IMR-90 (cell line): ENCODE measurements around the gene WIPF2. TPM values are rescaled to one million over a fixed set of nuclear protein-coding genes. Genes with fewer than 3 reads are reported as not detected.

Experiments
- ATAC-seq: fragments of 200-7000 bp; cut with Tn5 transposase; 2 replicates; pipeline ENCODE4 v1.9.1; 2020; ENCODE audit warnings: low read depth, mild to moderate bottlenecking, moderate library complexity
- BruUV-seq: library from RNA; stranded (reverse); fragments of 400-500 nt; replicated peaks from 2 replicates; lab custom pipeline; 2021; lab: Mats Ljungman, UMichigan
- CTCF ChIA-PET: fragments of 300-600 bp; formaldehyde crosslinking; extraction: SDS; loops from one replicate; lab custom pipeline; 2021; ENCODE audit warnings: antibody characterized with exemption; lab: Yijun Ruan, JAX
- POLR2A ChIA-PET: fragments of 300-600 bp; sonication (Branson Sonifier 250); formaldehyde crosslinking; loops from one replicate; lab custom pipeline; 2022; ENCODE audit warnings: antibody characterized with exemption; ENCODE audit not compliant: unreplicated experiment; lab: Charles Lee
- DNase-seq: peaks from one replicate; pipeline ENCODE4 v3.0.0; 2013
- H2AFZ ChIP-seq: replicated peaks from 2 replicates; pipeline ENCODE3; 2013; ENCODE audit warnings: low read length, mild to moderate bottlenecking; ENCODE audit not compliant: poor library complexity
- H2AK5ac ChIP-seq: 2 replicates; pipeline ENCODE4 v1.6.1; 2013; ENCODE audit warnings: low read depth, low read length, inconsistent platforms
- H2AK9ac ChIP-seq: replicated peaks from 2 replicates; pipeline ENCODE3; 2013; ENCODE audit warnings: mild to moderate bottlenecking, low read depth, low read length, moderate library complexity; ENCODE audit not compliant: poor library complexity
- H2BK120ac ChIP-seq: 2 replicates; pipeline ENCODE4 v1.6.1; 2013; ENCODE audit warnings: low read depth, low read length, inconsistent platforms
- H2BK15ac ChIP-seq: 3 replicates; pipeline ENCODE4 v1.6.1; 2013; ENCODE audit warnings: low read depth, low read length, inconsistent platforms
- H2BK20ac ChIP-seq: 2 replicates; pipeline ENCODE4 v1.6.1; 2013; ENCODE audit warnings: low read depth, mild to moderate bottlenecking, inconsistent platforms, low read length, moderate library complexity
- H2BK5ac ChIP-seq: 2 replicates; pipeline ENCODE4 v1.6.1; 2013; ENCODE audit warnings: mild to moderate bottlenecking, low read depth, low read length, inconsistent platforms; ENCODE audit not compliant: poor library complexity, severe bottlenecking
- H3K14ac ChIP-seq: replicated peaks from 2 replicates; pipeline ENCODE4 v1.6.1; 2013; ENCODE audit warnings: low read depth, low read length, inconsistent platforms
- H3K18ac ChIP-seq: 2 replicates; pipeline ENCODE4 v1.6.1; 2013; ENCODE audit warnings: low read depth, low read length, control low read depth
- H3K23ac ChIP-seq: 2 replicates; pipeline ENCODE4 v1.6.1; 2013; ENCODE audit warnings: low read depth, low read length, inconsistent platforms
- H3K27ac ChIP-seq: 2 replicates; pipeline ENCODE4 v1.5.1; 2013; ENCODE audit warnings: mild to moderate bottlenecking, control low read depth, low read length; ENCODE audit not compliant: insufficient read depth
- H3K27me3 ChIP-seq: 2 replicates; pipeline ENCODE4 v1.6.1; 2013; ENCODE audit warnings: low read length; ENCODE audit not compliant: control insufficient read depth, insufficient read depth
- H3K36me3 ChIP-seq: 2 replicates; pipeline ENCODE4 v1.6.1; 2013; ENCODE audit warnings: low read length, mixed read lengths; ENCODE audit not compliant: control insufficient read depth, insufficient read depth
- H3K4ac ChIP-seq: 2 replicates; pipeline ENCODE4 v1.6.1; 2013; ENCODE audit warnings: low read depth, low read length, inconsistent platforms
- H3K4me1 ChIP-seq: 2 replicates; pipeline ENCODE4 v1.6.1; 2013; ENCODE audit warnings: low read length, mixed read lengths; ENCODE audit not compliant: control insufficient read depth, insufficient read depth
- H3K4me2 ChIP-seq: 2 replicates; pipeline ENCODE4 v1.6.1; 2013; ENCODE audit warnings: low read depth, mild to moderate bottlenecking, control low read depth, low read length, moderate library complexity
- H3K4me3 ChIP-seq: 2 replicates; pipeline ENCODE4 v1.5.1; 2013; ENCODE audit warnings: low read depth, mild to moderate bottlenecking, control low read depth, low read length, moderate library complexity; ENCODE audit not compliant: insufficient read depth
- H3K56ac ChIP-seq: 2 replicates; pipeline ENCODE4 v1.6.1; 2013; ENCODE audit warnings: low read length, inconsistent platforms; ENCODE audit not compliant: insufficient read depth; ENCODE audit errors: extremely low read depth
- H3K79me1 ChIP-seq, 2 experiments: 2 replicates each; pipeline ENCODE4 v1.6.1; 2013; ENCODE audit warnings: low read length in 2 of 2, inconsistent platforms in 1 of 2, low read depth in 1 of 2
- H3K9ac ChIP-seq: 2 replicates; pipeline ENCODE4 v1.6.1; 2013; ENCODE audit warnings: low read depth, low read length, control low read depth
- H3K9me1 ChIP-seq: 2 replicates; pipeline ENCODE4 v1.6.1; 2013; ENCODE audit warnings: low read length, inconsistent platforms; ENCODE audit not compliant: insufficient read depth
- H3K9me3 ChIP-seq: 2 replicates; pipeline ENCODE4 v1.6.1; 2013; ENCODE audit warnings: low read length; ENCODE audit not compliant: control insufficient read depth, insufficient read depth
- H4K20me1 ChIP-seq: 2 replicates; pipeline ENCODE4 v1.6.1; 2013; ENCODE audit warnings: low read length, inconsistent platforms; ENCODE audit not compliant: insufficient read depth
- H4K5ac ChIP-seq: 2 replicates; pipeline ENCODE4 v1.6.1; 2013; ENCODE audit warnings: mild to moderate bottlenecking, low read depth, low read length, control low read depth
- H4K8ac ChIP-seq, 2 experiments: 2 replicates each; pipeline ENCODE4 v1.6.1; 2013; ENCODE audit warnings: low read depth in 2 of 2, low read length in 2 of 2, control low read depth in 1 of 2, inconsistent platforms in 1 of 2
- H4K91ac ChIP-seq: 2 replicates; pipeline ENCODE4 v1.6.1; 2013; ENCODE audit warnings: low read depth, low read length, inconsistent platforms; ENCODE audit not compliant: insufficient read depth
- BHLHE40 ChIP-seq: fragments of 150-350 bp; IDR thresholded peaks from 2 replicates; pipeline ENCODE4 v1.6.1; 2016; ENCODE audit warnings: mild to moderate bottlenecking, low read depth, low read length
- CEBPB ChIP-seq: IDR thresholded peaks from 2 replicates; pipeline ENCODE4 v1.6.1; 2012; ENCODE audit warnings: low read depth, low read length, improper control_type of control experiment
- CTCF ChIP-seq: conservative IDR thresholded peaks from 2 replicates; pipeline ENCODE4 v1.5.1; 2012; ENCODE audit warnings: mild to moderate bottlenecking, low read depth, low read length, improper control_type of control experiment
- ELK1 ChIP-seq: fragments of 150-350 bp; IDR thresholded peaks from 2 replicates; pipeline ENCODE4 v1.6.1; 2016; ENCODE audit warnings: low read depth, mild to moderate bottlenecking, low read length, moderate library complexity, borderline replicate concordance
- FOS ChIP-seq: fragments of 150-350 bp; IDR thresholded peaks from 2 replicates; pipeline ENCODE4 v1.6.1; 2016; ENCODE audit warnings: low read depth, low read length
- MAZ ChIP-seq: IDR thresholded peaks from 2 replicates; pipeline ENCODE4 v1.6.1; 2012; ENCODE audit warnings: low read depth, mild to moderate bottlenecking, low read length, improper control_type of control experiment, moderate library complexity, borderline replicate concordance
- NFE2L2 ChIP-seq: fragments of 150-350 bp; IDR thresholded peaks from 2 replicates; pipeline ENCODE4 v1.6.1; 2016; ENCODE audit warnings: low read depth, mild to moderate bottlenecking, low read length
- POLR2A ChIP-seq: IDR thresholded peaks from 2 replicates; pipeline ENCODE4 v1.6.1; 2012; ENCODE audit warnings: mild to moderate bottlenecking, low read depth, low read length
- RAD21 ChIP-seq: IDR thresholded peaks from 2 replicates; pipeline ENCODE4 v1.6.1; 2012; ENCODE audit warnings: low read length, improper control_type of control experiment
- USF2 ChIP-seq: fragments of 150-350 bp; IDR thresholded peaks from 2 replicates; pipeline ENCODE4 v1.6.1; 2017; ENCODE audit warnings: mild to moderate bottlenecking, antibody characterized with exemption, low read length, low read depth
- WGBS, 2 experiments: methylation state at CpG; one replicate each; pipeline versions ENCODE4 v1.1.5 to v1.1.7; 2013; ENCODE audit warnings: missing lambda C conversion rate in 2 of 2; ENCODE audit not compliant: insufficient read length in 1 of 2; ENCODE audit errors: extremely low coverage in 2 of 2; 5-methylcytosine and 5-hydroxymethylcytosine counted together
- dilution Hi-C: fragments of 300-500 bp; cut with HindIII; formaldehyde crosslinking; loops from one replicate; pipeline ENCODE4 v1.14.3; 2018; ENCODE audit warnings: low sequenced_read_pairs; ENCODE audit not compliant: unreplicated experiment
- in situ Hi-C: fragments of 300-500 bp; cut with MboI; formaldehyde crosslinking; loops from 3 replicates; pipeline ENCODE4 v1.14.3; 2019; ENCODE audit warnings: low sequenced_read_pairs, inconsistent platforms, mixed read lengths
- intact Hi-C: fragments of 100-400 bp; cut with micrococcal nuclease; formaldehyde crosslinking; loops from 2 replicates; pipeline ENCODE4 v1.10.0; 2022
- polyA plus RNA-seq, 3 experiments: library from polyadenylated mRNA; depleted of rRNA; stranded (reverse); fragments of >200 nt; gene quantifications; 2 replicates each; pipeline ENCODE4 v1.2.3, GENCODE V29; 2012; ENCODE audit warnings: low replicate concordance in 1 of 3
- total RNA-seq: library from RNA; depleted of rRNA; stranded (reverse); fragments of >200 nt; gene quantifications from 2 replicates; pipeline ENCODE4 v1.2.3, GENCODE V29; 2012

Gene WIPF2
- total and polyA plus RNA-seq, 2 of the 4 experiments (the other 2 are of a cell fraction): 2.0 to 8.9 TPM

- TF ChIP-seq USF2 (no peak), NFE2L2 (no peak), MAZ (no peak), BHLHE40 (no peak)
Observed at GRCh38 chr17:40192961-40193360, 26.1 kb upstream of the WIPF2 start (continued).

- dilution Hi-C loops (no loop called here), in situ Hi-C loops (no loop called here), intact Hi-C loops (no loop called here)
- H3K4me3 ChIP-seq: no peak overlapping the region
- H2BK120ac ChIP-seq: no peak overlapping the region
- H3K9me1 ChIP-seq: no peaks in the 10 kb centered on the region; the same call in 1 of the 2 replicates
- H3K27me3 ChIP-seq: no peaks in the 10 kb centered on the region
- no peak overlapping the region for H3K23ac ChIP-seq
- ATAC-seq: no peak
- no peak overlapping the region for H2AK5ac ChIP-seq
- no peak overlapping the region for H4K5ac ChIP-seq
- no peak overlapping the region for H4K91ac ChIP-seq
- no peak overlapping the region for H2AFZ ChIP-seq
- no CpG with 5 or more reads among the region's 2 CpGs for WGBS, 2 experiments
- H3K79me1 ChIP-seq: no peaks in the 10 kb centered on the region
- POLR2A ChIA-PET: no interaction called here
- H2BK20ac ChIP-seq: no peak overlapping the region
- H3K14ac ChIP-seq: no peak overlapping the region
- BruUV-seq: no TSS peak
- no peak overlapping the region for H3K4ac ChIP-seq
- H3K4me1 ChIP-seq: peaks cover 7% of the 10 kb centered on the region; the same call in 1 of the 2 replicates
- no peak for DNase-seq
- H4K8ac ChIP-seq: no peak overlapping the region
- no peak overlapping the region for H3K56ac ChIP-seq
- TF ChIP-seq ELK1 (no peak), POLR2A (no peak), NFE2L2 (no peak), CEBPB (no peak), CTCF (no peak), MAZ (no peak), RAD21 (no peak), FOS (no peak)
- no peak overlapping the region for H2AK9ac ChIP-seq
- no peak overlapping the region for H3K4me2 ChIP-seq
- no peak overlapping the region for H2BK5ac ChIP-seq
- peaks cover 3% of the 10 kb centered on the region; the same call in 1 of the 2 replicates for H3K36me3 ChIP-seq
- H2BK15ac ChIP-seq: no peak overlapping the region
- no peak overlapping the region for H3K9ac ChIP-seq
- no peaks in the 10 kb centered on the region for H4K20me1 ChIP-seq
- CTCF ChIA-PET: no interaction called here
- no peak overlapping the region for H3K27ac ChIP-seq
- peaks cover 1% of the 10 kb centered on the region; the same call in 1 of the 2 replicates for H3K9me3 ChIP-seq
- no peak overlapping the region for H3K18ac ChIP-seq
Observed at GRCh38 chr17:40194821-40195220, 24.3 kb upstream of the WIPF2 start.
